Fibroblast of lung (primary cell): ENCODE results near the gene RGS3. TPM values are rescaled to one million over a fixed set of nuclear protein-coding genes. Genes with fewer than 3 reads are reported as not detected.

Source experiments
- DNase-seq, 2 donors: peaks; one replicate each; pipeline versions ENCODE4 v3.0.0 to v3.0.0-alpha.2; 2010; ENCODE audit warnings: low read depth in 2 of 2
- H2AFZ ChIP-seq: 2 replicates; pipeline ENCODE4 v1.5.1; 2012; ENCODE audit warnings: low read length, control low read depth, inconsistent platforms
- H3K27ac ChIP-seq: 2 replicates; pipeline ENCODE4 v1.5.1; 2011; ENCODE audit warnings: low read length, control low read depth; ENCODE audit not compliant: insufficient read depth
- H3K27me3 ChIP-seq: 2 replicates; pipeline ENCODE4 v1.5.1; 2011; ENCODE audit warnings: mild to moderate bottlenecking, low read length; ENCODE audit not compliant: control insufficient read depth, insufficient read depth
- H3K36me3 ChIP-seq: 2 replicates; pipeline ENCODE4 v1.5.1; 2011; ENCODE audit warnings: low read length; ENCODE audit not compliant: control insufficient read depth, insufficient read depth
- H3K4me1 ChIP-seq: 2 replicates; pipeline ENCODE4 v1.5.1; 2011; ENCODE audit warnings: low read length; ENCODE audit not compliant: control insufficient read depth, insufficient read depth; ENCODE audit errors: extremely low read depth
- H3K4me2 ChIP-seq: 2 replicates; pipeline ENCODE4 v1.5.1; 2011; ENCODE audit warnings: low read length, control low read depth; ENCODE audit not compliant: insufficient read depth; ENCODE audit errors: extremely low read depth
- H3K4me3 ChIP-seq, 4 experiments: fragments of 200-600 bp in 1 of 4; sonication (generic) in 1 of 4; replicated peaks in 1 of 4; 2 replicates each; pipeline ENCODE4 v1.5.1; 2011 to 2016; ENCODE audit warnings: low read length in 4 of 4, low read depth in 3 of 4, mild to moderate bottlenecking in 3 of 4, control low read depth in 2 of 4, inconsistent platforms in 1 of 4, mixed read lengths in 1 of 4; ENCODE audit not compliant: insufficient read depth in 1 of 4; ENCODE audit errors: control extremely low read depth in 1 of 4
- H3K79me2 ChIP-seq: 2 replicates; pipeline ENCODE4 v1.5.1; 2012; ENCODE audit warnings: mild to moderate bottlenecking, low read length, inconsistent platforms; ENCODE audit not compliant: control insufficient read depth, insufficient read depth
- H3K9ac ChIP-seq: 2 replicates; pipeline ENCODE4 v1.5.1; 2011; ENCODE audit warnings: mild to moderate bottlenecking, low read length, control low read depth; ENCODE audit not compliant: insufficient read depth
- H3K9me3 ChIP-seq: 2 replicates; pipeline ENCODE4 v1.5.1; 2012; ENCODE audit warnings: low read depth, low read length; ENCODE audit not compliant: control insufficient read depth, insufficient read depth
- H4K20me1 ChIP-seq: 2 replicates; pipeline ENCODE4 v1.5.1; 2011; ENCODE audit warnings: low read length; ENCODE audit not compliant: control insufficient read depth, insufficient read depth; ENCODE audit errors: extremely low read depth
- CTCF ChIP-seq, 2 donors: IDR thresholded peaks in 1 of 2; conservative IDR thresholded peaks in 1 of 2; 1 replicate in 1 of 2; 2 replicates in 1 of 2; pipeline ENCODE4 v1.5.1; 2011 to 2012; ENCODE audit warnings: low read length in 2 of 2, control low read depth in 1 of 2, inconsistent platforms in 1 of 2, low read depth in 1 of 2, mild to moderate bottlenecking in 1 of 2
- EZH2 ChIP-seq: IDR thresholded peaks from 2 replicates; pipeline ENCODE4 v1.5.1; 2012; ENCODE audit warnings: low read length, control low read depth, mild to moderate bottlenecking; ENCODE audit errors: missing control alignments
- polyA plus RNA-seq, 2 donors: library from polyadenylated mRNA; depleted of rRNA in 1 of 2; stranded (reverse) in 1 of 2; unstranded in 1 of 2; fragments of >200 nt; gene quantifications; 2 replicates each; pipeline ENCODE4 v1.2.1, GENCODE V29; 2011 to 2012; ENCODE audit warnings: missing spikeins in 1 of 2
- total RNA-seq: library from RNA; depleted of rRNA; stranded (reverse); fragments of >200 nt; gene quantifications from 2 replicates; pipeline ENCODE4 v1.2.1, GENCODE V29; 2014

The RGS3 gene
- total and polyA plus RNA-seq, 2 donors (not counting 1 experiment from before 2014, with no cell fraction given): 48.1 to 74.3 TPM

GRCh38 chr9:113513111-113513510 is 49.6 kb downstream of the RGS3 start:
- no peak overlapping the region for H3K27ac ChIP-seq
- H3K4me1 ChIP-seq: peaks cover 8% of the 10 kb centered on the region
- no peak overlapping the region for H3K4me2 ChIP-seq
- H3K9me3 ChIP-seq: no peaks in the 10 kb centered on the region
- H3K4me3 ChIP-seq: no peak overlapping the region
- DNase-seq: no peak
- no peaks in the 10 kb centered on the region for H3K27me3 ChIP-seq
- H3K79me2 ChIP-seq: no peaks in the 10 kb centered on the region
- no peaks in the 10 kb centered on the region for H3K36me3 ChIP-seq
- no peak overlapping the region for H2AFZ ChIP-seq
- TF ChIP-seq EZH2 (no peak), CTCF (conservative IDR thresholded peaks at IDR 0.05 in 1 of 2, IDR thresholded peaks at IDR 0.05 in 1 of 2; ENCODE audit: low read depth in 1 of 2, low read length in 2 of 2) (no peak)
- H3K9ac ChIP-seq: no peak overlapping the region
- no peaks in the 10 kb centered on the region for H4K20me1 ChIP-seq

- no peaks in the 10 kb centered on the region for H4K20me1 ChIP-seq
- H3K4me2 ChIP-seq: no peak overlapping the region
- no peaks in the 10 kb centered on the region for H3K36me3 ChIP-seq
- no peak for DNase-seq
- H3K27me3 ChIP-seq: no peaks in the 10 kb centered on the region
- TF ChIP-seq EZH2 (no peak), CTCF (conservative IDR thresholded peaks at IDR 0.05 in 1 of 2, IDR thresholded peaks at IDR 0.05 in 1 of 2; ENCODE audit: low read depth in 1 of 2, low read length in 2 of 2) (no peak)
- no peak overlapping the region for H3K27ac ChIP-seq
- H3K9me3 ChIP-seq: no peaks in the 10 kb centered on the region
- no peak overlapping the region for H3K9ac ChIP-seq
- H2AFZ ChIP-seq: no peak overlapping the region
- no peak overlapping the region for H3K4me3 ChIP-seq
- H3K4me1 ChIP-seq: peaks cover 8% of the 10 kb centered on the region
- no peaks in the 10 kb centered on the region for H3K79me2 ChIP-seq
These were observed 50.0 kb downstream of the RGS3 start for GRCh38 chr9:113513536-113513935.

GRCh38 chr9:113514061-113514460 is 50.5 kb downstream of the RGS3 start:
- H4K20me1 ChIP-seq: no peaks in the 10 kb centered on the region
- no peak overlapping the region for H2AFZ ChIP-seq
- H3K27ac ChIP-seq: no peak overlapping the region
- H3K4me2 ChIP-seq: no peak overlapping the region
- H3K79me2 ChIP-seq: no peaks in the 10 kb centered on the region
- H3K27me3 ChIP-seq: no peaks in the 10 kb centered on the region
- H3K4me3 ChIP-seq: no peak overlapping the region
- DNase-seq: no peak
- H3K36me3 ChIP-seq: no peaks in the 10 kb centered on the region
- no peak overlapping the region for H3K9ac ChIP-seq
- H3K9me3 ChIP-seq: no peaks in the 10 kb centered on the region
- H3K4me1 ChIP-seq: peaks cover 8% of the 10 kb centered on the region
- TF ChIP-seq CTCF (conservative IDR thresholded peaks at IDR 0.05 in 1 of 2, IDR thresholded peaks at IDR 0.05 in 1 of 2; ENCODE audit: low read depth in 1 of 2, low read length in 2 of 2) (no peak), EZH2 (no peak)
